Left ventricle myocardium superior (tissue), 1 donor: ENCODE results near the gene FNBP1. TPM values are rescaled to one million over a fixed set of nuclear protein-coding genes. Genes with fewer than 3 reads are reported as not detected.
"Not testable (repeated sequence)": the region's sequence is repeated elsewhere in the genome, so short reads cannot be mapped to it uniquely, and the experiment has no call there.

ENCODE experiments used
- ATAC-seq: fragments of 200-7000 bp; cut with Tn5 transposase; one replicate; pipeline ENCODE4 v1.9.1; 2020; ENCODE audit warnings: mild to moderate bottlenecking, moderate library complexity
- DNase-seq: peaks from one replicate; pipeline ENCODE4 v3.0.0-alpha.2; 2020
- intact Hi-C: fragments of 100-400 bp; cut with micrococcal nuclease; formaldehyde crosslinking; loops from one replicate; pipeline ENCODE4 v1.11.0; 2022
- total RNA-seq: library from RNA; stranded (reverse); fragmentation: NEBNext Ultra II Directional; extraction: Animal tissue kit (Norgen Biotek cat#: 25700); gene quantifications from one replicate; pipeline ENCODE4 v1.2.1, GENCODE V29; 2021
- donor health status: DM: no; HTN: yes; CAD: no; lungs with severe emphysema.

The FNBP1 gene
- total RNA-seq, 1 donor from 2014 or later, result 23.7 TPM

DNA sequence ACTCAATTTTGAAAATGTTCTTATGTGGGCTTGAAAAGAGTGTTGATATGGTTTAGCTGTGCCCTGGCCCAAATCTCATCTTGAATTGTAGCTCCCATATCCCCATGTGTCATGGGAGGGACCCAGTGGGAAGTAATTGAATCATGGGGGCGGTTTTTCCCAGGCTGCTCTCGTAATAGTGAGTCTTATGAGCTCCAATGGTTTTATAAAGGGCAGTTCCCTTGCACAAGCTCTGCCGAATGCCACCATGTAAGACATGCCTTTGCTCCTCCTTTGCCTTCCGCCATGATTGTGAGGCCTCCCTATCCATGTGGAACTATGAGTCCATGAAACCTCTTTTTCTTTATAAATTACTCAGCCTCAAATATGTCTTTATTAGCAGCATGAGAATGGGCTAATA lies 136.7 kb downstream of the FNBP1 start:
- ATAC-seq, result no peak
- intact Hi-C loops, result no loop called here
- DNase-seq, result no peak

DNA sequence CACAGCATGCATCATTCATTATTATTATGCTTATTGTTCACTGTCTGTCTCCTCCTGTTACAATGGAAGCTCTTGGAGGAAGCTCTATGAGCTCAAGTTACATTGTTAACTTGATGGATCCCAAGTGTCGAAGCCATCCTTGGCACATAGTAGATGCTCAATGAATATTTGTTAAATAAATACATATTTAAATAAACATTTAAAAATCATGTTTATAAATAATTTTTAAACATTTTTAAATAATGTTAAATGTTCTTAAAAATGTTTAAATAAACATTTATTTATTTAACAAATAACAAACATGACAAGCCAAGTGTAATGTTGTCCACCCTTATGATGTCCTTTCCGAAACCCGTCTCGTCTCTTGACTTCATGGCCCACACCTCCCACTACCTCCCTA lies 138.3 kb downstream of the FNBP1 start:
- ATAC-seq (no peak), DNase-seq (no peak)
- intact Hi-C loops, result no loop called here

- intact Hi-C loops, result no loop called here
- DNase-seq (no peak), ATAC-seq (no peak)
Observed at GRCh38 chr9:129902740-129903134, 140.3 kb downstream of the FNBP1 start.

DNA sequence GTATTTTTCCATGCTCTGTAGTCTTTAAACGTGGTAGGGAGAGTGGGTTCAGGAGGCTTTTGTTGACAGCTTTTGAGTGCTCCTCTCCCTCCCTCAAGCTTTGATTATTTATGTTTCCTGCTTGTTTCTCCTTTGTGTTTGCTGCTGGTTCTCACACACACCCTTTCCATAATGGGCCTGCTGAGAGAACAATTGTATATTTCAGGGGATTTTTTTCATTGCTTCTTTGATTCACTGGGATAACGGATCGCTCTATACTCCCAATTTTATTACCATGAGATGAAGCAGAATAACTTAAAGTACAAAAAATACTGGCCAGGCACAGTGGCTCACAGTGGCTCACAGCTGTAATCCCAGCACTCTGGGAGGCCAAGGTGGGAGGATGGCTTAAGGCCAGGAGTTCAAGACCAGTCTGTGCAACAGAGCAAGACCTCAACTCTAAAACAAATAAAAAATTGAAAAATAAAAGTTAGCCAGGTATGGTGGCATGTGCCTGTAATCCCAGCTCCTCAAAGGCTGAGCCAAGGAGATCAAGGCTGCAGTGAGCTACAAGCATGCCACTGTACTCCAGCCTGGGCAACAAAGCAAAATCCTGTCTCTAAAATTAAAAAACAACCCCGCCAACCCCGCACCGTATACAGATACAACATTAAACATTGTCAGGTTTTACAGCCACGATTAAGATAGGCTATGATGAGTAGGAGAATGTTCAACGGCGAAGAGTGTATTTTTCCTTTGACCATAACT lies 140.8 kb downstream of the FNBP1 start:
- no peak for DNase-seq
- intact Hi-C loops, result no loop called here
- ATAC-seq, result no peak

- ATAC-seq (no peak), DNase-seq (no peak)
- intact Hi-C loops, result no loop called here
Observed at GRCh38 chr9:129900263-129901027, 142.5 kb downstream of the FNBP1 start.

DNA sequence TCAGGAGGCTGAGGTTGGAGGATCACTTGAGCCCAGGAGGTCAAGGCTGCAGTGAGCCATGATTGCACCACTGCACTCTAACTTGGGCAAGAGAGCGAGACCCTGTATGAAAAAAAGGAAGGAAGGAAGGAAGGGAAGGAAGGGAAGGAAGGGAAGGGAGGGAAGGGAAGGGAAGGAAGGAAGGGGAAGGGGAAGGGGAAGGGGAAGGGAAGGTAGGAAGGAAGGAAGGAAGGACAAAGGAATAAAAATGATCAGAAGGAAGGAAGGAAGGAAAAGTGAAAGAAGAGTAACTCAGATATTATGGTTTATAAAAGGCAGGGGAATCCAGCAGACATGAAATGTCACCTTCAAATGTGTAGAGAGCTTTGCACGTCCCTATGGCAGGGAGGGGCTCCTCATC lies 143.4 kb downstream of the FNBP1 start:
- DNase-seq (no peak), ATAC-seq (no peak)
- intact Hi-C loops, result no loop called here

DNA sequence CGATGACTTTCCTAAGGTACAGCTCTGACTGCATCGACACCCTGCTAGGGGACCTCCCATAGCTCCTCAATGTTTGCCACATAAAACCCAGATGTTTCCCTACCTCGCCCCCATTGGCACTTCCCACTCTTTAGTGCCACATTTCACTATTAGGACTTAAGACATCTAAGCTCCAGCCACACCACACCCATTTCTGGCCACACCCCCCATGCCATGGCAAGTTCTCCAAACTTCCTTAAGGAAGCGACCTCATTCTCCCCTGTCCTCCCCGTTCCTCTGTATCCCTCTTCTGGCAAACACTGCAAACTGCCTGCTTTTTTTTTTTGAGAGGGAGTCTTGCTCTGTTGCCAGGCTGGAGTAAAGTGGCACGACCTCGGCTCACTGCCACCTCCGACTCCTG lies 144.8 kb downstream of the FNBP1 start:
- no peak for DNase-seq
- intact Hi-C loops, result no loop called here
- ATAC-seq, result peak; percentile 48

DNA sequence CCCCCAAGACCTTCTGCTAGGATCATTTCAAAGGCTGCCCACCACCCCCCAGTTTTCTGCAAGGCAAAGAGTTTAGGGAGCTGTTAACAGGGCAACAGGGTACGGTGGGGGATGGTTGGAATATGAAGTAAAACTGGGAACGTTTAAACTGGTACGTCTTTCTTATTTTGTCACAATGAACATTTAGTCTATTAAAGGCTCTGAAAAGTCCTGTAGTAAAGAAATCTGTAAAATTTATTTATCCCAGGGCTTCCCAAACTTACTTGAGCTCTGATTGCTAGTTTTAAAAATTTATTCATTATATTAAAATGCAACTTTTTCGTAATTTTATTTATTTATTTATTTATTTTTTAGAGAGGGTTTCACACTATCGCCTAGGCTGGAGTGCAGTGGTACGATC lies 145.7 kb downstream of the FNBP1 start:
- DNase-seq (no peak), ATAC-seq (no peak)
- intact Hi-C loops, result no loop called here

DNA sequence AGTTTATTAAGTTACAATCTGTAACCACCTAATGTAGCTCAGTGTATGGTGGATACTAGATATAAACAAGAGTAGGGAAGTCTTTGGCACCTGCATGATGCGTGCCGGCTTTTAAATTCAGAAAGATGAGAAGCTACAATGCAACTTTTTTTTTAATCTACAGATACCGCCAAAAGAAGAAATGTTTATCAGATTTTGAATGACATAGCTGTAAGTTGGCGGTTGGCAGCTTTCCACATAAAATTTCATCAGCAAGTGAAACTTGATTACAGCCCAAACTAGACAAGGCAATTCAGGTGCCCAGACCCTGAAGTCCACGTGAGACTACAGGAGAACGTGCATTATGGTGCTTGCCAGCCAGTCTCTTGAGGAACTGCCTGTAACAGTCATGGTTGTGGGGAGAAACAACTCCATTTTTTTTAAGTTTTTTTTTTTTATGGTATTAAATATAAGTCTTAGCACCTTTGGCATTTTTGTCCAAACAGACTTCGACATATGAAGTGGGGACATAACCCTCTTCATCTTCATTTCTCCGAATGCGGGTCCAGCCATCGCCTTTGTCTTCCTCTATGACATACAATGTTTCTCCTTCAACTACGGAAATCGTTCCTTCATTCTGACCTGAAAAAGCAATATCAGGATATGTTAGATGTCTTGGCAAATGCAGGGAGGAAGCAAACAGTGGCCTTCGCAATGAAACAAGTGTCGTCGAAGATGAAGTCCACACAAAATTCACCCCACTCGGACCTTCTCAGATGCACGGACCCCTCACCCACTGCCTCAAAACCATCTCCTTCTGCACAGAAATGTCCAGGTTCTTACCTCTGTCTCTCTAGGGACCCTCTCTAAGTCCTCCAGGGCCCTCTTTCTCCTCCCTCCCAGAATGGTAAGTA lies 147.4 kb downstream of the FNBP1 start:
- ATAC-seq (no peak), DNase-seq (no peak)
- intact Hi-C loops, result no loop called here

DNA sequence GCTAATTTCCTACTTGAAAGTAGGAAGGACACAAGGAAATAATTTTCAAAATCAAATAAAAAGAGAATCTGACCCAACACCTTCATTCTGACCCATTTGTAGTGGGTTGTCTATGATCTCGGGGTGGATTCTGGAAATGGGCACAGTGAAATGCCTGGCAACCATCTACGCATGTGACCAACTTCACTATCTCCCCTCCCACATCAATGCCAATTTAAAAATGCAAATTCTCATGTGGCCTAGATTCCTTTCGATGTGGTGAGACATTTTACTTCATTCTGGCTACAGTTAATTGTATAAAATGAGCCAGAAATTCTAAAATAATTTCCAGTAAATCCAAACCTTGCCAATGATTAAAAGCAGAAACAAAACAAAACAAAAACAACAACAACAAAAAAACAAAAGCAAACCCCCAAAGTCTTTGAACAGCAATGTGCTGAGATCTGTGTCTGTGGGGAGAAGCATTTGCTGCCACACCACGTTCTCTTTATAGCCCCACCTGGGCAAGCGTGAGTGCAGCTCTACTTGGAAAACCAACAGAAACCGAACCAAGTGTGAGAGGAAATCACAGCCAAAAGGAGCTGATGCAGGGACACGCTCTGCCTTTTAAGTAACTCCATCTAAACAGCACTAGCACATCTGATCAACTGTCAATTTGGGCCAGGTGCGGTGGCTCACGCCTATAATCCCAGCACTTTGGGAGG lies 148.7 kb downstream of the FNBP1 start:
- intact Hi-C loops, result no loop called here
- ATAC-seq (no peak), DNase-seq (no peak)

DNA sequence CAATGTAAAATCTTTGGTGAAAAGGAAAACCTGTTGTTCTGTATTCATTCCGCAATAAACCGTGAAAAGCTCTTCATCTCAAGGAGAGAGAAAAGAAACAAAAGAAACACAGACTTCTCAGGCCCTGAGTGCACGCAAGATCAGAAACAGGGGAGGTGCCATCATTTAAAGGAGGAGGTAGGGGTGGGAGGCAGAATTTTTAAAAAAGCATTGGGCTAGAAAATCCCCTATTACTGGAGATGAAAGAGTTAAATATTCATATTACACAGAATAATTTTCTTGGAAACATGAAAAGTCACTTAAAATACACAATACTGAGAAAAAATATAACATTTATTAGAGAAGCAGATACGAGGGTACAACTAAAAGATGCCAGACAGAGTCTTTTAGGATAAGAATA lies 151.4 kb downstream of the FNBP1 start:
- no peak for DNase-seq
- intact Hi-C loops, result no loop called here

DNA sequence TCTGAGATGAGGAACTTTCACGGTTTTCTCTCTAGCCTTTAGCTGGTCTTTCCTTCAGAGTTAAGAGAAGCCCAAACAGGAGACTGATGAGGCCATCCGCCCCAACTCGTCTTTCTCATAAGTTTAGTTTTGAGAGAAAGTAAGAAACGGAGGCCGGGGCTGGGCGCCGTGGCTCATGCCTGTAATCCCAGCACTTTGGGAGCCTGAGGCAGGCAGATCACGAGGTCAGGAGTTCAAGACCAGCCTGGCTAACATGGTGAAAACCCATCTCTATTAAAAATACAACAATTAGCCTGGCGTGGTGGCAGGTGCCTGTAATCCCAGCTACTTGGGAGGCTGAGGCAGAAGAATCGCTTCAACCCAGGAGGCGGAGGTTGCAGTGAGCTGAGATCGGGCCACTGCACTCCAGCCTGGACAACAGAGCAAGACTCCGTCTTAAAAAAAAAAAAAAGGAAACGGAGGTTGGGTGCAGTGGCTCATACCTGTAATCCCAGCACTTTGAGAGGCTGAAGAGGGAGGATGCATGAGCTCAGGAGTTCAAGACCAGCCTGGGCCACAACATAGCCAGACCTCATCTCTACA lies 152.2 kb downstream of the FNBP1 start:
- intact Hi-C loops, DNase-seq, ATAC-seq: not testable (repeated sequence)

More for the DNA sequence above, 151.4 kb downstream of the FNBP1 start:
- ATAC-seq, result no peak

GRCh38 chr9:129889941-129890717 lies 152.9 kb downstream of the FNBP1 start:
- intact Hi-C loops, result no loop called here
- no peak for ATAC-seq
- DNase-seq, result no peak

GRCh38 chr9:129889122-129889940 lies 153.7 kb downstream of the FNBP1 start:
- no peak for DNase-seq
- ATAC-seq, result no peak
- intact Hi-C loops, result no loop called here

- DNase-seq (peak; percentile 64), ATAC-seq (peak; percentile 7)
- intact Hi-C loops, result no loop called here
Observed at GRCh38 chr9:129888293-129889121, 154.5 kb downstream of the FNBP1 start.
